NCI-H1436 (cell line): ENCODE results near the gene PIP4K2A.

Experiments
- DNase-seq: peaks from one replicate; lab custom pipeline; 2025; lab: John Stamatoyannopoulos, UW

The PIP4K2A gene

DNA sequence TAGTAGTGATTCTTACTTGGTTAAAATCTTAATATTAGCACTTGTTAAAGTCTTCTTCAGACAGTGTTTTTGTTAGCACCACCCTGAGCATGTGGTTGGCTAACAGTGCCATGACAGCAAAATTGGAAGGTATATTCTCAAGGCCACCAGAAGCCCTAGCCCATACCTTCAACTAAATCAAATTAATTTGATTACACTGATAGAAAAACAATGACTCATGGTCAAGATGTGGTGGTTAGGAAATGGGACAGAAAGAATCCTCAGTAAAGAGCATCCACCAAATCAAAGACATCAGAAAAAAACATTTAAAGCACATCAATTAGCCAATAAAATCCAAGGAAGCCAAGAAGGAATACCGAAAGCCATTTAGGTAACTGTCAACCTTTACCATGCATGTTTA lies 75.5 kb downstream of the PIP4K2A start:
- DNase-seq: no peak

DNA sequence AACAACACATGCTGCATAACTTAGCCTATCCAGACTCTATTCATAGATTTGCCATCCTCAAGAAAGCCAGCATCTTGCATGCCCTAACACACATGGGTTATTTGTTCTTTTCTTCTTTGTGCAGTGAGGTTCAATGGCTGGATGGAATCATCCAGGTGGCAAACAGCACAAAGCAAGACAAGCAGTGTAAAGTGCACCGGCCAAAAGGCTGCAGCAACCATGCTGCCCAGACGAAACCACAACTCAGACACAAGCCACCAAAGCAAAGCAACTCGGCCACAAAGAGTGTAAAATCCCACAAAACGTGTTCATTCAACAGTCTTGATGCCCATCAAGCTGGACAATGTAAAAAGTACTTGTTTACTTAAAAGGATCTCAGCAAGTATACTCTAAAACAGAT lies 76.9 kb downstream of the PIP4K2A start:
- DNase-seq: no peak

DNA sequence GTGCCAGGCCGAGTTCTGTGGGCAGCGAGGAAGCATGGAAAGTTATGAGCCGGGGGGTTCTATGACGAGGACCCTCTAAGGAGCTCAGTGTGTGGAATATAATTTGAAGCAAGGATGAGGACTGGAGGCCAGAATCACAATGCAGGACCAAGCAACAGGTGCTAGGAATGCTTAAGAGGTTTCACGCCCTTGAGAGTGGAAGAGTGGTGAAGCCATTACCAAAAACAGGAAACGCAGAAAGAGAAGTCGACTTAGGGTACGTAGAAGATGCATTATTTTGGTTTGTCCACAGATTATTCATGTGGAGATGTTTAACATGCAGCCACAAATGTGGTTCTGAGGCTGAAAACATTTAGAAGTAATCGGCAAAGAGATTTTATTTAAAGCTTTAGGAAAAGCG lies 78.7 kb downstream of the PIP4K2A start:
- DNase-seq: no peak

DNA sequence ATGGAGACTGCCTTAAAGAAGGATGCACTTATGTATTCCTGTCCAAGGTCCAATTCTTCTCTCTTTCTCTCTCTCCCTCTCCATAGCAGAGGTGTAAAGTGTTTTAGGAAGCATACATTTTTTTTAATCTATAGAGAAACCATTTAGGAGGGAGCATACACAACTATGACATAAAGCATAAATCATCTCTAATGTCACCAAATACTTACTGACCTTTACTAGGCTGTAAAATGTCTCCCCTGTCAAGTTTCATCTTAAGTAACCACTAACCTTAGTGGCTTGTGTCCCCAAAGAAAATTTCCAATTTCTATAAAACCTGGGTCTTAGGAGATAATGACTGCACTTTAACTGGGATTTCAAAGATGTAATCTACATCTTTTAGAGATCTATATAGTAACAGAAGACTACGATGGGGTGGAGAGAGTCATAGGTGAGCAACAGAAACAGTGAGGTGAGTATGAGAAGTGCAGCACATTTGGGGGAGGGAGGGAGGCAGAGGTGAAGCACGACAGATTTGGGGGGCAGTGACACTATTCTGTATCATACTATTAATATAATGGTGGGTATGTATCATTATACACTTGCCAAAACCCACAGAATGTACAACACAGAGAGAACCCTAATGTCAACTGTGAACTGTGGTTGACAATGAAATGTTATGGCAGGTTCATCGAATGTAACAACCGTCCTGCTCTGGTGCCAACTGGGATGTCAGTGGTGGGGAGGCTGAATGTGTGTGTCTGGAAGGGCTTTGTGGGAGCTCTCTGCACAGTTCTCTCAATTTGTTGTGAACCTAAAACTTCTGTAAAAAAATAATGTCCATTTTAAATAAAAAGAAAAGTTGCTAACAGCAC lies 79.5 kb downstream of the PIP4K2A start:
- no peak for DNase-seq

DNA sequence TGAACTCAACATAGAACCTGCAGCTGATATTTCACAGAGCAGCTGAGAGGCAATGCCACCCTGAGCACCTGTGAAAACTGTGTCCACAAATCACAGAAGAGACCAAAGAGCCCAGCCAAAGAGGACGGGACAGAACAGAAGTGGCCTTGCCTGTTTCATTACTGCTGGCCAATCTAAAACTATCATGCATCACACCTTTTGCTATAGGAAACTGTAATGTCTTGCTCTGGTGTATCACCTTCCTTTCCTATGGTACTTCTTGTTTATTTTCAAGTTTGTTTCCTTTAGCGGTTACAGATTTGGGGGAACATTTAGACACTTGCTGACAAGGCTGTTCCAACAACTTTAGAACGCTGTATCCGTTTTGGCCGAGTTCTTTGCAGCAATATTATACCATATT lies 80.3 kb downstream of the PIP4K2A start:
- DNase-seq: no peak

DNA sequence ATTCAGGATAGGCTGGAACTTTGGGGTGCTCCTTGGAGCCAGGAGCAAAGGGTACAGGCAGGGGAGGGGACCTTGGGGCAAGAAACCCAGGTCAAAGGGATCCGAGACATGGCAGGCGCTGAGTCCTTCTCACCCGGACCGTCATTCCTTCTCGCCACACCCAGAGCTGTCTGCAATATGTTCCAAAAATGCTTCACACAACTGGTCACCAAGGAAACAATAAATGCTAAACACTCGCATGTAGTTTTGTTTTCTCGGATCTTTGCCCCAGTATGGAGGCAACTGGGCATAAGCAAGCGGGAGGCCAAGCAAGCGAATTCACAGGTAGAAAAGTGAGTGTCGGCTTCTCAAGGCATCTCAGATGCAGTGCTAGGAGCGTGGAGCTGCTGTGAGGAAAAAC lies 80.8 kb downstream of the PIP4K2A start:
- no peak for DNase-seq

DNA sequence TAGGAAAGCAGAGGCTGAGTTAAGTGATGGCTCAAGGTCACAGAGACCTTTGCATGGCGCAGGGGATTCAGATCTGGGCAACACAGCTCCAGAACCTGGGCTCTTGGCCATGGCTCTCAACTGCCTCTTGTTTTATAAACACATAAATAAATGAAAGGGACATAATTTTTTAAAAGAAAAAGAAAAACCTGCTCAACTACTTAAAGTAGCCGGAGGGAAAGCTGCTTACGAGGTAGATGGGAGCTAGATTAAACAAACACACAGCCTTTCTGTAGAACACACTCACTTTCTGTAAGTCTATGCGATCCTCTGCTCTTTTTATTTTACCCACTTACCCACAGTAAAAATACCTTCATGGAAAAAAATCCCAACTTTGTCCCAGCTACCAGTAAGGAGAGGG lies 81.3 kb downstream of the PIP4K2A start:
- DNase-seq: no peak

DNA sequence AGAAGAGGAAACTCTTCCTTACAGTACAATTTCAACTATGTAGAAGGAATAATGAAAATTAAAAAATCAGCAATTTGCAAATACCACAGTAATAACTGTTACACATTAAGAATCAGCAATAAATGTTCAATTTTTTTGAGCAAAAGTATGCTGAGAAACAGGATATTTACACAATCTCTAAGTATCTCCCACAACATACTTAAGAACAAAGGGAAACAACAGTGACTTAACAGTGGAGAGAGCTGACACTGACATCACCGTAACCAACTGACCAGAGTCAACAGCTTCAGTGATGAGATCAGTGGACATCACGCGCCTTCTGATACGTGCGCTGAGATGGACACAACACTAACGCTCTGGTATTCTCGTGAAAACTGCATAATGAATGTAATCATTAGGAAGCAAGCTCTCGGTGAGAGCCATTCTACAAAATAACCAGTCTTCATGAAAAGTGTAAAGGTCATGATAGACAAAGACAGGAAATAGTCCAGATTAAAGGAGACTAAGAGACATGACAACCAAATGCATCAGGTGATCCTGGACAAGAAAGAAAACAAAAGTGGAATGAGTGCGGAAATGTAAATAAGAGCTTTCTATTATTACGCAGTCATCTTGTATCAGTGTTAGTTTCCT lies 82.6 kb downstream of the PIP4K2A start:
- no peak for DNase-seq

DNA sequence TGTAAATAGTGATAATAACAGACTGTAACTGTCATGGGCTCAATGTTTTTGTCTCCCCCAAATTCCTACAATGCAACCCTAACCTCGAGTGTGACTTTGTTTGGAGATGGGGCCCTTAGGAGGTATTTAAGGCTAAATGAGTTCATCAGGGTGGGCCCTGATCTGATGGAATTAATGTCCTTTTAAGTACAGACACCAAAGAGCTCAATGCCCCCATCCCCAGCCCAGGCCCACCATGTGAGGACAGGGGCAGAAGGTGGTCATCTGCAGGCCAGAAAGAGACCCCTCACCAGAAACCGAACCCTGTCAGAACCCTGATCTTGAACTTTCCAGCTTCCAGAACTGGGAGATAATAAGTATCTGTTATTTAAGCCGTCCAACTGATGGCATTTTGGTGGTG lies 83.2 kb downstream of the PIP4K2A start:
- no peak for DNase-seq

DNA sequence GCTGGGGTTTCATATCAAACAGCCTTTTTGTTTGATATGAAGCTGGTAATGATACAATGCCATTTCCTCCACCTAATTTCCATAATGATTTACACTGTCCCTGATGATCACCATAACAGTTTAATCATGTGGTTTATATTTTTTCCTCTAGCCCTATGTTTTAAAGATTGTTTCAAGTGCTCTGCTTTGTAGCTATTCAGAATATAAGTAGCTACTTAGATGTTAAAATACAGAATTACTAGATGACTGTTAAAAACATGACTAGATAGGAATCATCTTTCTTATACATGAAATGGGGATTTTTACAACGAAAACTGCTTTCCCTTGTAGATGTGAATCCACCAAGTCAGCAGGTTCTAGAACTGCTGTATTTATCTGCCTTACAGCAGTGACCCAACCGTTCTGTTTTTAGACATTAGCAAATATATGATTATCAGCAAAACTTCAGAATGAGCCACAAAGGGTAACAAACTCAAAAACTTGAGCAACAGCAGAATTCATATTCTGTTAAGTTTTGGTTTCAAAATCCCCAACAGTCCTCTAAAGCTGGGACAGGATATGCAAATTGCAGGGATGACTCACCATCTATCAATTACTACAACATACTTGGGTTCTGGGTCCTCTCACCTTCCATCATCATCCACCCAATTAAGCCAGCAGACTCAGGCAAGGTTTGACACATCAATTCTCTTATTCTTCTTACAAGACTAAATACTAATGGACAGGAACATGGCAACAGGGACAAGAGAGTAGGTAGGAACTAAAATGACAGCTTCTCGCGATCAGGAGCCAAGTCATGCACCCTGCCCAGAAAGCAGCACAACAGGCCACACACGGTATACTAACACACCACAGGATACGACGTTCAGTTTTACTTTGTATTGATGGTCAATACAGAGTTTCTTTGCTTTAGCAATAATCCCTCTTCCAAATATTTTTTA lies 83.9 kb downstream of the PIP4K2A start:
- DNase-seq: no peak

DNA sequence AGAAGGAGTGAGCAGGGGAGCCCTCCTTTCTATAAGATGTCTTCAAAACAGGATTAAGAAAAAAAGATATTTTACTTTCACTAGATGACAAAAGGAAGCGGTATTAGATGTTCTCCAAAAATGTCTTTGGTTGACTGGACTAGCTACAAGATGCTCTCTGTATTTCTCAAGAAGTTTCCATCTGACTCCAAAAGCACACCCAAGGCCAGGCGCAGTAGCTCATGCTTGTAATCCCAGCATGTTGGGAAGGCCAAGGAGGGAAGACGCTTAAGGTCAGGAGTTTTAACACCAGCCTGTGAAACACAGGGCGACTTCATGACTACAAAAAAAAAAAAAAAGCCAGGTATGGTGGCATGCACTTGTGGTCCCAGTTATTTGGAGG lies 84.5 kb downstream of the PIP4K2A start:
- no peak for DNase-seq

DNA sequence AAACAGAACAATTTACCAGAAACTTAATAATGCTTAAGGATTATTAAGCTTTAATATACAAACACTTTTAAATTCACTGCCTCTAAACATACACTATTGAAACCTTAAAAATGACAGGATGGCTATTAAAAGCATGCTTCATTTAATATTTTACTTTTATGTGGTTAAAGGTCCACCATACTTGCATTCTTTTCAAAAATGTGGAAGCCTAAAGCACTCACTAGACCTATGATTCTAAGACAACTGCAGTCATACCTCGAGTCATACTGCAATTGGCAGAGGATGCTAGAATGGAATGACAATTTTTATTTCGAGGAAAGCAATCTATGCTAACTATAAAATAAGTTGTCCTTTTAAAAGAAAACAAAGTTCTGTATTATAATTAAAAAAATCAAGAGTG lies 85.3 kb downstream of the PIP4K2A start:
- no peak for DNase-seq

DNA sequence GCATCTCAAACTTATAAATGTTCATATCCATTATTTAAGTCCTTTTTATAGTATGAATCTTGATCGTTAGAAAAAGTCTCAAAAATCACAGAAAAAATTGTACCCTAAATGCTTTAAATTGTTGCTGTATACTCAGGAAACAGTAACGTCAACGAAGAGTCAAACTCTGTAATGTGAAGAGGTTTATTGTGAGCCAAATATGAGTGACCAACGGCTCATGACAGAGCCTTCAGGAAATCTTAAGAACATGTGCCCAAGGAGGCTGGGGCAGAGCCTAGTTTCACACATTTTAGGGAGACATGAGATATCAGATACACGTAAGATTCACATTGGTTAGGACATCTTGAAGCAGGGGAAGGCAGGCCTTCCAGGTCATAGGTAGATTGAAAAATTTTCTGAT lies 86.1 kb downstream of the PIP4K2A start:
- DNase-seq: no peak

DNA sequence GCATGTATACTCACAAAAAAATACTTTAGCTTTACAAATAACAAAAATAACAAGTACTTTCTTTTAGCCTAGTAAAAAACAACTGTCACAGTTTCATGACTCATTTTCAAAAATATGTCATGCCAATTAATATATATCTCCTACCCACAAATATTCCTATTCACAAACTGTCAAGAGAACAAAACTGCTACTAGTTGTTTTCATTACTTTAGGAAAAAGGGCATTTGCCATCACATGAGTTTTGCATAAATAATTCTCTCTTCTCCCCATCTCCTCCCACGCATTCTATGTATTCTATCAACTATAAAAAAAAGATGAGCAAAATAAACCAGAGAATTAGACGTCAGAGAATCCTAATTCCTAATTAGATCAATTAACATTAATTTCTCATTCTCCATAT lies 87.6 kb downstream of the PIP4K2A start:
- DNase-seq: no peak

DNA sequence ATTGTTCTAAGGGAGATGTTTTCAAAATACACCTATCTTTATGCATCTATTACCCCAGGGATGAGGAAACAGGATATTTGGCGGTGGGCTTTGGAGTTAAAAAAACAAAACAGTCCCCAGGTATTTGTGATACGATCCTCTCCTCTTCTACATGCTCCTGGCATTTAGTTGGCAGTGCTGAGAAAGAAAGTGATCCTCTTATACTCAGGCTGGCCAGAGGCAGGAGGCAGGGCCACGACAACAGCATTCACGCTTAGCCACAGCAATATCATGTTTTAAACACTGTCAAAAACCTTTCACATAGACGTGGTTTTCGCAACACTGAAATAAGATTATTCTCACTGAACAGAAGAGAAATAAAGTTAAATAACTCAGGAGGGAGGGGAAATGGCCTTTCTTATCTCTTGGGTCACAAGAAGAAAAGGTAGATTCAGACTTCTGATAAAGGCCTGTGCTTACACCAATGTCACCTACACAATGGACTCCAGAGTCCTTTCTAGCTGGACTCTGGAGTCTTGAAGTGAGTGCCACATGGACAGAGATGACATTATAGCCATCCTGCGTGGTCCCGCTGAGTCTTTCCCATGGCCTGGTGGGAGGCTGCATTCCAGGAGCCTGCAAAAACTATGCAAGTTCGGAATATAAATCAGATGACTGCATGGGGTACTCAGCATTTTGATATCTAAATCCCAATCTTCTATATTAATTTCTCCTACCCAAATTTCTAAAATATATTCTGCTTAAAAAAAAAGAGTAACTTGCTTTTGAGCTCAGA lies 88.7 kb downstream of the PIP4K2A start:
- no peak for DNase-seq

DNA sequence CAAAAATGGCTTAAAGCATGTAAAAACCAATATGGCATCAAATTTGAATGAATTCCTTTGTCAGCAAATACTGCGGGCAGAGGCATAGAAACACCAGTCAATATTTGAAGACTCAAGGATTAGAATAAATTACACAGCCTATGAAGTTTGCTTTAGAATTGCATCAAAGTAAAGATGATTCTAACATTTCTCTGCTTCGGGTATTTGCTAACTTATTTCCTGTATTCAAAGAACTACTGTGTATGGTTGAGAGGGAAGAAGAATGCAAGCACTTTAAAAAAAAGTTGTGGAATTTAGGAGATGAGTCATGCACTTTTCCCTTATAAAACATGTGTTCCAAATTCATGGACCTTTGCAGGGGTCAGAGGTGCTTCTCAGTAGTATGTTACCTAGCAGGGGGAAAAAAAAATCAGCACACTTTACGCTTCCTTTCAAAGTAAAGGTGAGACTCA lies 90.1 kb downstream of the PIP4K2A start:
- no peak for DNase-seq

DNA sequence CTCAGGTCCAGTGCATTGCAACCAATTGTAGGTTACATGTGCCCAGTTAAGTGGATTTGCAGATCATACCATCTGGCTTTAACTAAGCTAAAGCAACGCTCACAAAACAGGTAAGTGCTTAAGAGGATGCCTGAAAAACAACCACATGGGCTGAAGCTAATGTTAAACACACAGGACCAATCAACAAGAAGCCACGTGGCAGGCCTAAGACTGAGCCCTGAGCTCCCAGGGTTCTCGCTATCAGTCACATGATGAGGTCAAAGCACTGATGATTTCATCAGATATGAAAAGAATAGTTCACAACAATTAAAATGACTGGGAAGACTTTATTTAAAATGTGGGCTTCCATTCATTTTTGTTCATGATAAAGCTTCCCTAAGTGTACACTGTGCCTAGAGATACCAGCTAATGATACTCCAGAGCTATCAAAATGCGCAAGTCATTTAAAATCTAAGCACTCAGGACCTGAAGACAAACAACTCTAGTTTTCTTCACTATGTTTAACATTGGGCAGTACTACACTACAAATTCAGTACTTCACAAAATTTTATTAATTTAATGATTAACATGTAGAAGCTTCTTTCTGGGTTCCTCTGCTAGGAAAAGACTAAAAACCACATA lies 90.6 kb downstream of the PIP4K2A start:
- DNase-seq: no peak

DNA sequence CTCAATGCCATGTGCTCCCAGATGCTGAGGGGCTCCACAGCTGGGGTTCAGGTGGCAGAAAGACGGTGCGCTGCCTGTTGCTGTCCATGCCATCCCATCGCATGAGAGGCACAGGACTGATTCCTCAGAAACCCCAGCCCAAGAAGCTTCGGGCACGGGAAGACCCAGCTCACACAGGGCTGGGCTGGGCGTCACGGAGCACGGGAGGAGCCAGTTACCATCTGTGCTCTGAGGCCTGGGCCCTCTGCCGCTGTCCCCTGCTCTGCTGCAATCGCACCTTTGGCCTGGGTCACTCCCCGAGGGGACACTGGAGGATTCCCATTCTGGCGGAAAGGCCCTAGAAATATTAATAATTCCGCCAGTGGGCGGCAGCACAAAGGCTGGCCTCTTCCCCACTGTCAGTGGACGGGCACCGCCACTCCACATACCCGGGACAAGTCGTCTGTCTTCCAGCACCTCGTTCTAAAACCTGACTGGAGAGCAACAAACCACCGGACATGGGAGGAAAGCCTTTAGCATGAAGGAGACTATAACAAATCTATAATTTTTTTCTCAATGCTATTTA lies 92.1 kb downstream of the PIP4K2A start:
- DNase-seq: no peak

DNA sequence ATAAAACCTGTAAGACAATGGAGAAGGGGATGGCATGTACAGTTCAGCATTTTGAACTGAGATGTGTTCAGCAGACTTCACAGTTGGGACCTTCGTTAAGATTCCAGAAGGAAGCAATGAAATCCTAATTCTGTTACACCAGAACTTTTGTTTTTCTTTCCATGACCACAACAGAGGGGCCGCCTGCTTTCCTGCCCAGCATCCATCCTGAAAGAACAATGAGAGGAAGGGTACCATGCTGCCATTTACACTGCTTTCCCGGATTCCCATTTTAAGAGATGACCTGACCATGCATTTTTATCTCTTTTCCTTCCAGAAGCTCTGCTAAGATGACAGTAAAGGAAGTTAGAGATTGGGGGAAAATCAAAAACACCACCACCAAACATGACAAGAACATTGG lies 92.7 kb downstream of the PIP4K2A start:
- DNase-seq: no peak

DNA sequence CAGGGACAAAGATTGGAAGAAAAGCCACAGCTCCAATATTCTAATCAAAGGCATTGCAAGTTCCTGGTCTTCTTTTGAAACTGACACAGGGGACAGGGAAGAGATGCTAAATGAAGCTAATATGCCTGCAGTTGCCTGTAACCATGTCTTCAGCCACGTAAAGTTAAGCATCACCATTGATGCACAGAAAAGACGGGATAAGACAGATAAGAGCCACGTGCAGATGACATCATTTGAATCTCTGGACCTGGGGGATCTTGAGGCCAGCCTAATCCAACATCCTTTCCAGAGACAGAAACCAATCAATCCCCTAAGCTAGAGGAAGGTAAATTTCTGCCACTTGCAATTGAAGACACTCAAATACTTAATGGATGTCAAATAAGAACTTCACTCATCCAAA lies 93.4 kb downstream of the PIP4K2A start:
- DNase-seq: no peak
